Measurements from ENCODE around the gene GORASP1. TPM values are rescaled to one million over a fixed set of nuclear protein-coding genes. Genes with fewer than 3 reads are reported as not detected.

Gene GORASP1
- total and polyA plus RNA-seq, 4 donors, result 11.8 to 39.4 (median 19.3) TPM

GRCh38 chr3:39115870-39116269 lies 8.4 kb upstream of the GORASP1 start:
- DNase-seq (ENCODE audit: low spot score), result no peak
- Histone ChIP-seq H3K4me3 (ENCODE audit: low read depth in 1 of 3, low read length in 3 of 3) (no peak overlapping the region), H3K27ac (ENCODE audit: low read depth in 1 of 2, low read length in 2 of 2) (no peak overlapping the region), H3K27me3 (ENCODE audit: control insufficient read depth in 4 of 4, insufficient read depth in 4 of 4, low read length in 3 of 4) (no peaks in the 10 kb centered on the region), H3K36me3 (ENCODE audit: control insufficient read depth in 4 of 4, insufficient read depth in 3 of 4, low read depth in 1 of 4, low read length in 3 of 4) (no peaks in the 10 kb centered on the region), H3K9ac (ENCODE audit: low read depth in 1 of 2, low read length in 2 of 2) (no peak overlapping the region), H3K9me3 (ENCODE audit: control insufficient read depth in 4 of 4, low read length in 3 of 4) (no peaks in the 10 kb centered on the region), H3K4me1 (ENCODE audit: control insufficient read depth in 4 of 4, insufficient read depth in 4 of 4, low read length in 3 of 4) (peaks cover 0 to 4% (median 0%) of the 10 kb centered on the region in 4 donors)
- WGBS, result 95% methylated on average over 3 of the region's 3 CpGs
- TF ChIP-seq ZBTB33 (IDR thresholded peaks at IDR 0.05) (no peak), MAX (IDR thresholded peaks at IDR 0.05) (no peak), JUND (IDR thresholded peaks at IDR 0.05) (no peak)
- TF ChIP-seq, protein P1, sequence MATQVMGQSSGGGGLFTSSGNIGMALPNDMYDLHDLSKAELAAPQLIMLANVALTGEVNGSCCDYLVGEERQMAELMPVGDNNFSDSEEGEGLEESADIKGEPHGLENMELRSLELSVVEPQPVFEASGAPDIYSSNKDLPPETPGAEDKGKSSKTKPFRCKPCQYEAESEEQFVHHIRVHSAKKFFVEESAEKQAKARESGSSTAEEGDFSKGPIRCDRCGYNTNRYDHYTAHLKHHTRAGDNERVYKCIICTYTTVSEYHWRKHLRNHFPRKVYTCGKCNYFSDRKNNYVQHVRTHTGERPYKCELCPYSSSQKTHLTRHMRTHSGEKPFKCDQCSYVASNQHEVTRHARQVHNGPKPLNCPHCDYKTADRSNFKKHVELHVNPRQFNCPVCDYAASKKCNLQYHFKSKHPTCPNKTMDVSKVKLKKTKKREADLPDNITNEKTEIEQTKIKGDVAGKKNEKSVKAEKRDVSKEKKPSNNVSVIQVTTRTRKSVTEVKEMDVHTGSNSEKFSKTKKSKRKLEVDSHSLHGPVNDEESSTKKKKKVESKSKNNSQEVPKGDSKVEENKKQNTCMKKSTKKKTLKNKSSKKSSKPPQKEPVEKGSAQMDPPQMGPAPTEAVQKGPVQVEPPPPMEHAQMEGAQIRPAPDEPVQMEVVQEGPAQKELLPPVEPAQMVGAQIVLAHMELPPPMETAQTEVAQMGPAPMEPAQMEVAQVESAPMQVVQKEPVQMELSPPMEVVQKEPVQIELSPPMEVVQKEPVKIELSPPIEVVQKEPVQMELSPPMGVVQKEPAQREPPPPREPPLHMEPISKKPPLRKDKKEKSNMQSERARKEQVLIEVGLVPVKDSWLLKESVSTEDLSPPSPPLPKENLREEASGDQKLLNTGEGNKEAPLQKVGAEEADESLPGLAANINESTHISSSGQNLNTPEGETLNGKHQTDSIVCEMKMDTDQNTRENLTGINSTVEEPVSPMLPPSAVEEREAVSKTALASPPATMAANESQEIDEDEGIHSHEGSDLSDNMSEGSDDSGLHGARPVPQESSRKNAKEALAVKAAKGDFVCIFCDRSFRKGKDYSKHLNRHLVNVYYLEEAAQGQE (IDR thresholded peaks at IDR 0.05), result no peak

- H3K36me3 ChIP-seq (ENCODE audit: control insufficient read depth in 4 of 4, insufficient read depth in 3 of 4, low read depth in 1 of 4, low read length in 3 of 4), result no peaks in the 10 kb centered on the region
- no peak overlapping the region for H3K9ac ChIP-seq (ENCODE audit: low read depth in 1 of 2, low read length in 2 of 2)
- no peak overlapping the region for H3K4me3 ChIP-seq (ENCODE audit: low read depth in 1 of 3, low read length in 3 of 3)
- no peak for TF ChIP-seq TAF1 (conservative IDR thresholded peaks at IDR 0.05)
- no peak for TF ChIP-seq SP1 (IDR thresholded peaks at IDR 0.05)
- no peak for TF ChIP-seq GABPA (IDR thresholded peaks at IDR 0.05 in 1 of 2, conservative IDR thresholded peaks at IDR 0.05 in 1 of 2)
- no peak for TF ChIP-seq ZBTB33 (IDR thresholded peaks at IDR 0.05)
- no peak for TF ChIP-seq YY1 (IDR thresholded peaks at IDR 0.05)
- no peak for TF ChIP-seq FOXA2 (IDR thresholded peaks at IDR 0.05)
- peaks cover 0 to 3% (median 0%) of the 10 kb centered on the region in 4 donors for H3K4me1 ChIP-seq (ENCODE audit: control insufficient read depth in 4 of 4, insufficient read depth in 4 of 4, low read length in 3 of 4)
- 86% methylated on average over 5 of the region's 5 CpGs for WGBS
- H3K27ac ChIP-seq (ENCODE audit: low read depth in 1 of 2, low read length in 2 of 2), result no peak overlapping the region
- H3K9me3 ChIP-seq (ENCODE audit: control insufficient read depth in 4 of 4, low read length in 3 of 4), result no peaks in the 10 kb centered on the region
- no peak for DNase-seq (ENCODE audit: low spot score)
- H3K27me3 ChIP-seq (ENCODE audit: control insufficient read depth in 4 of 4, insufficient read depth in 4 of 4, low read length in 3 of 4), result no peaks in the 10 kb centered on the region
These were observed 7.0 kb upstream of the GORASP1 start for GRCh38 chr3:39114456-39114855.

DNA sequence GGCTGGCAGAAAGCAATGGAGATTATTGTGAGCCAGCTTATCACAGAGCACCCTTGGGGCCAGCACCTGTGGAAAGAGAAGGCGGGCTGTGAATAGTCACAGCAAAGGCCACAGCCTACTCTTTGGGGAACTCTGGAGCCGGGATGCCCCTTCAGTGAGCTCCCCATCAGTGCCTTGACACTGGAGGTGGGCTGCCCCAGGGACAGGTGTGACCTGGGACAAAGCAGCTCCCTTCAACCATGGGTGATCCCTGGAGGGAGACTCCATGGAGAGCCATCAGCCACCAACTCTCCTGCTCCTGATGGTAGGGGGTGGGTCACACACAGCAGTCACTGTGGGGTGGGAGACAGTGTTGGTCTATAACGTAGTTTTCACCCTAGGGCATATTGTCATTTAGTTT lies 5.9 kb upstream of the GORASP1 start:
- Histone ChIP-seq H3K4me3 (ENCODE audit: low read depth in 1 of 3, low read length in 3 of 3) (no peak overlapping the region), H3K36me3 (ENCODE audit: control insufficient read depth in 4 of 4, insufficient read depth in 3 of 4, low read depth in 1 of 4, low read length in 3 of 4) (no peaks in the 10 kb centered on the region), H3K9me3 (ENCODE audit: control insufficient read depth in 4 of 4, low read length in 3 of 4) (no peaks in the 10 kb centered on the region), H3K9ac (ENCODE audit: low read depth in 1 of 2, low read length in 2 of 2) (no peak overlapping the region), H3K27me3 (ENCODE audit: control insufficient read depth in 4 of 4, insufficient read depth in 4 of 4, low read length in 3 of 4) (no peaks in the 10 kb centered on the region), H3K4me1 (ENCODE audit: control insufficient read depth in 4 of 4, insufficient read depth in 4 of 4, low read length in 3 of 4) (peaks cover 0 to under 1% (median under 1%) of the 10 kb centered on the region in 4 donors), H3K27ac (ENCODE audit: low read depth in 1 of 2, low read length in 2 of 2) (no peak overlapping the region)
- WGBS, result 95% methylated on average over 3 of the region's 3 CpGs
- DNase-seq (ENCODE audit: low spot score), result no peak
- TF ChIP-seq GABPA (IDR thresholded peaks at IDR 0.05 in 1 of 2, conservative IDR thresholded peaks at IDR 0.05 in 1 of 2), result no peak
- TF ChIP-seq FOXA2 (IDR thresholded peaks at IDR 0.05), result no peak
- TF ChIP-seq JUND (IDR thresholded peaks at IDR 0.05), result no peak
- no peak for TF ChIP-seq ATF3 (IDR thresholded peaks at IDR 0.05)
- TF ChIP-seq FOXA1 (IDR thresholded peaks at IDR 0.05), result no peak
- TF ChIP-seq RXRA (IDR thresholded peaks at IDR 0.05), result no peak
- no peak for TF ChIP-seq HNF4A (conservative IDR thresholded peaks at IDR 0.05)
- TF ChIP-seq ZBTB33 (IDR thresholded peaks at IDR 0.05), result no peak
- no peak for TF ChIP-seq MAX (IDR thresholded peaks at IDR 0.05)
- no peak for TF ChIP-seq EGR1 (IDR thresholded peaks at IDR 0.05; ENCODE audit: low read depth in 2 of 2)
- TF ChIP-seq YY1 (IDR thresholded peaks at IDR 0.05), result no peak
- no peak for TF ChIP-seq NR2F2 (IDR thresholded peaks at IDR 0.05)
- TF ChIP-seq RAD21 (IDR thresholded peaks at IDR 0.05), result no peak
- no peak for TF ChIP-seq SP1 (IDR thresholded peaks at IDR 0.05)
